Stimulated activated CD4-positive, alpha-beta T cell treated with anti-CD3 and anti-CD28 coated beads, Interleukin-15, amount 100 ng/mL, for 1 hour (primary cell): Measurements from ENCODE around the gene C16orf95.
"Not testable (repeated sequence)": the region's sequence is repeated elsewhere in the genome, so short reads cannot be mapped to it uniquely, and the experiment has no call there.

Experiments used
- DNase-seq, 2 donors: peaks; one replicate each; pipeline ENCODE4 v3.0.0-alpha.2; 2020; ENCODE audit warnings: low read depth in 1 of 2, low spot score in 1 of 2

C16orf95 gene

DNA sequence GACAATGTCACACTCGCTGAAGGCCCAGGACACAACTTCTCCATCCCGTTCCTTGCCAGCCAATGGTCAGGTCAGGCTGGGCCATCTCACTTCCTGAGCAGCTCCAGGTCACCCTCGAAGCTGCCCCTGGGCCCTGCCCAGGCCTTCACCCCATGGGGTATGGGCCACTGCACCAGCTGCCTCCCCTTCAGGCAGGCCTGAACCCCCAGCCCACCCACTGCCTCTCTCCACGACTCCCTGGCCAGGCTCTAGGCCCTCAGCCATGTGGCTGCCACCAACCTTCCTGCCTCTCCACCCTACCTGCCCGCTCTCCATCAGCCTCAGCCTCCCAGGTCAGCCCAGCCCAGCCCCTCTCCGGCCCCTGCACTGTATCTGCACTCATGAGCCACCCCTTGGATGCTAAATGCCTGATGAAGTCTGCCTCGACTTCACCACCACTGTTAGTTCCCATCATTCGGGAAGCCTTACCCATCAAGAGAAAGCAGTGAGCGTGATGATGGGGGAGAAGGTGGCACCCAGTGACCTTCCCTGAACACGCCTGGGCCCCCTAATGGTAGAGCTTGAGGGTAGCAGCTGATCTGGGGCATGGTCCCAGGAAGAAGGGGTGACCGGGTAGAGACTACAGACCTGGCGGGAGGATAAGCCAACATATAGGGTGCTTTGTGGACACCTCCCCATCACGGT, 30.9 kb upstream of the C16orf95 start:
- DNase-seq = no peak

DNA sequence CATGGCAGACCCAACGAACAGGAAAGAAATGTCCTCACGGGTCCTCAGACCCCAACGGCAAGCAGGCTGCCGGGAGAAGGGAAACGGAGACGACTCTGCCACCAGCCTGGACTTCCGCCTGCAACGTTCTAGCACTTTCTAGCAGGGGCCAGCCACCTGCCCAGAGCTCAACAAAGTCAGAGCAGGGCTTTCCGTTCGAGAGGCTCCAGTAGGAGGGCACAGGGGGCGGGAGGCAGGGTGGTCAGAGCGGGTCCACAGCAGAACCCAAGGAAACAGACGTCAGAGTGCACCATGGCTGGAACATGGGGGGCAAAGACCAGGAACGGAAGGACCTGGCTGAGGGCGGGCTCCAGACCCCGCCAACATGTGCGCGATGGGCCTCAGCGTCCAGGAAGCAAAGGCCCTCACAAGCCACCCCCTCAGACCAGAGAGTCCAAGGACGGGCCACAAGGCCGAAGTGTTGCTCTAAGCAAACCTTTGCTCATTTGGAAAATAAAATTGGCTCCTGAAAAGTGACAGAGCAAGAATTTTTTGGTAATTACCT, 29.4 kb upstream of the C16orf95 start:
- no peak for DNase-seq

GRCh38 chr16:87345726-87346424, 28.7 kb upstream of the C16orf95 start:
- no peak for DNase-seq

DNA sequence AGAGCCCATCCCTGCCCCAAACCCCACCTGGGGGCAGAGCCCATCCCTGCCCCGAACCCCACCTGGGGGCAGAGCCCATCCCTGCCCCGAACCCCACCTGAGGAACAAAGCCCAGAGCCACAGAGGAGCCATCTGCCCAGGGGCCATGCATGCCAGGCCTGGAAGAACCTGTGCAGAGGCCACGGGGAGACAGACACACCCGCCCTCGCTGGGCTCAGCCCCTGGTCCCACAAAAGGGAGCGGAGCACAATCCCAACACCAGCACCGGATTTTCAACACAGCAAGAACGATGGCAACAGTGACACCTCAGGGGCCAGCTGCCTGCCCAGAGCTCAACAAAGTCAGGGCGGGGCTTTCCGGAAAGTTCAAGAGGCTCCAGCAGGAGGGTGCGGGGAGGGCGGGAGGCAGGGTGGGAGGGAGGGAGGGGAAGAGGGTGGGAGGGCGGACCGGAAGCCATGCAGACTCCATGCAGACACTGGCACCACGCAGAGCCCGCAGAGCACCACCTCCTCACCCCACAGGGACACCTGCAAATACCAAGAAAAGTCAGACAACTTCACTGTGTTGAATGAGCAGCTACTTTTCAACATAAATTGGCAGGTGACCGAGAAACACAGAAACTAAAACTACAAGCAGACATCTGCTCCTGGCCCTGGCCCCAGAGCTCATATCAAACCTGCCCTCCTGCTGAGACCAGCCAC, 27.9 kb upstream of the C16orf95 start:
- DNase-seq = peak; percentile 20 to 34

GRCh38 chr16:87344165-87344930, 27.2 kb upstream of the C16orf95 start:
- DNase-seq = no peak

- DNase-seq = no peak
These were observed 26.5 kb upstream of the C16orf95 start for GRCh38 chr16:87343753-87344050.

DNA sequence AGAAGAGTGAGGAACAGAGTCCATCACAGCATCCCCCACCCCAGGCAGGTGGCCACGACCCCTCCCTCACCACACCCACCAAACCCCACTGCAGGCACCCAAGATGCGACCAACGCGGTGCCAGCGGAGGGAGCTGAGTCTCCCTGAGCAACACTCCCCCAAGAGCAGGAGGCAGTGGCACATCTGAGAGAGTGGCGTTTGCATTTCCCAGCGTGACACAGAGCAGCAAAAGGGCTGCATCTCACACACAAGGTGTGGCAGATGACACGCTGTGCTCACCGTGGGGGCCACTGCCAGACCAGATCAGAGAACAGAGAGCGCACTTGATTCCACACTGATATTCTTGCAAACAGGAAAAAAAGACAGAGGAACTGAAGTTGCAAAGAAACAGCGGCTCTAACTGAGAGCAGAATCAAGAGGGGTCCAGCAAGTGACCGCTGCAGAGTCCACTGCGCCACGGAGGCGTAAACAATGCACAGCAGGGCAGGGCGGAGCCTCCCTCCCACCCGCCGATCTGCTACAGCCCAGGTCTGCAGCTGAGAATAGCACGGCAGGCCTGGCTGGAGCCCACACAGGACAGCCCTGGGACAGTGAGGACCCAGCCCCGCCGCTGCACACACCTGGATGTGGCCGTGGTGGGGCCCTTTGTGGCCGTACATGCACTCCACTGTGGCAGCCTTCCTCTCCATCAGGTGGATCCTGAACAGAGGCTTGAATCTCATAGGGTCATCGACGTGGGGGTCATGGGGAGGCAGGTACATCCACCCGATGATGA, 26.0 kb upstream of the C16orf95 start:
- DNase-seq = no peak

GRCh38 chr16:87342504-87342903, 25.3 kb upstream of the C16orf95 start:
- DNase-seq = no peak

GRCh38 chr16:87340198-87340597, 23.0 kb upstream of the C16orf95 start:
- DNase-seq = no peak

- not testable (repeated sequence) for DNase-seq
These were observed 22.5 kb upstream of the C16orf95 start for GRCh38 chr16:87339724-87340105.

DNA sequence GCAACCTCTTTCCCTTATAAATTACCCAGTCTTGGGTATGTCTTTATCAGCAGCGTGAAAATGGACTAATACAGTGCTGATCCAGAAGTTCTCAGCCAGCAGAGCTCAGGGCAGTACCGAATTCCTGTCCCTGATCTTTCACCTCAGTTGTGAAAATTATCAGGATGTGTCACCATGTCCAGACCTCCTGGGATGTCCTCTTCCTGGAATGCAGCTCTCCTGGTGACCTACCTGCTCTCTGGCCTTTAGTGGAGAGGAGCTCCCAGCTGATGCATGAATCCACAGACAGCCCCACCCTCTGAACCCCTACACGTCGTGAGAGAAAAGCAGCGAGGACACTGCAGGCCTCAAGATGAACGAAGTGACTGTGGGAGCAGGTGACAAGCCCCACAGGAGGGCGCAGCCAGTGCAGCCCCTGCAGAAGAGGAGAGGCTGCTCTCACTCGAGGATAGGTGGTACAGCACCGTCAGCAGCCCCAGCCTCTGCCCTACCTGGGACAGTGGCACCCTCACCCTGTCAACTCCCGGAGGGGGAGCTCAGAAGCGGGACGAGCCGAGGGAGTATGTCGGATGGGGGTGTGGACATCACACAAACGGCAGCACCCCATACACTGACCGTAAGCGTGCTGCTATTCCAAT, 22.0 kb upstream of the C16orf95 start:
- DNase-seq = no peak

GRCh38 chr16:87338155-87338765, 21.1 kb upstream of the C16orf95 start:
- no peak for DNase-seq

DNA sequence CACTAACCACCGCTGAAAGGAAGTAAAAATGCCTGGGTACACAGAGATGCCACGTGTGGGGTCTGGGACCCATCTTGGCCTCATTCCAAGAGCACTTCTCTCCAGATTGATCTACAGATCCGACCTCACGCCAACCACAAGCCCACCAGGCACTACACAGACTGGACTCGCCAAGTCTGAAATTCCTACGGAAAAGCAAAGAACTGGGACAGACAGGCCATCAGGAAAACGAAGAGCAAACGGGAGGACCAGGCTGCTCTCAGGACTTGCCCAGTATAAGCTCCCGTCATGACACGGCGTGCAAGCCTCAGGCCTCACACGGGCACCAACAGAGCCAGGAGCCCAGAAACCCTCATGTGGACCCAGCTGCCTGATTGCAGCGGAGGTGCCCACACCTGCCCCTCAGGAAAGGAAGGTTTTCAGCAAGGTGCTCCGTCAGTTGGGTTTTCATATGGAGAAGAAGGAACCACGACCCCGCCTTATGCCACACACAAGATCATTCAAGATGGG, 20.1 kb upstream of the C16orf95 start:
- no peak for DNase-seq

GRCh38 chr16:87336434-87337240, 19.4 kb upstream of the C16orf95 start:
- DNase-seq = no peak

GRCh38 chr16:87335625-87336433, 18.6 kb upstream of the C16orf95 start:
- no peak for DNase-seq

GRCh38 chr16:87334651-87335624, 17.7 kb upstream of the C16orf95 start:
- no peak for DNase-seq
